HEK293 (cell line): ENCODE measurements around the gene DNAJB8.

Experiments
- CTCF ChIA-PET: fragments of 350-600 bp; formaldehyde crosslinking; extraction: SDS; loops from one replicate; lab custom pipeline; 2021; ENCODE audit warnings: antibody characterized with exemption; lab: Yijun Ruan, JAX
- POLR2A ChIA-PET: fragments of 300-600 bp; formaldehyde crosslinking; extraction: SDS; loops from one replicate; lab custom pipeline; 2020; ENCODE audit warnings: antibody characterized with exemption, inconsistent platforms; lab: Yijun Ruan, JAX
- H3K27ac ChIP-seq: fragments of 200-500 bp; sonication (Bioruptor generic); 2 replicates; pipeline ENCODE4 v1.5.1; 2014; ENCODE audit warnings: low read depth, low read length, control low read depth, inconsistent platforms; ENCODE audit errors: extremely low read depth
- H3K36me3 ChIP-seq, 2 experiments: fragments of 200-500 bp in 1 of 2; sonication (Bioruptor generic) in 1 of 2; 1 replicate in 1 of 2; 2 replicates in 1 of 2; pipeline ENCODE4 v1.5.1; 2014 to 2017; ENCODE audit warnings: inconsistent platforms in 2 of 2, low read length in 2 of 2; ENCODE audit not compliant: control insufficient read depth in 2 of 2, insufficient read depth in 1 of 2
- H3K4me1 ChIP-seq: fragments of 200-500 bp; sonication (Bioruptor generic); 2 replicates; pipeline ENCODE4 v1.5.1; 2014; ENCODE audit warnings: mild to moderate bottlenecking, low read length, inconsistent platforms; ENCODE audit not compliant: control insufficient read depth, insufficient read depth
- H3K4me3 ChIP-seq: 2 replicates; pipeline ENCODE4 v1.5.1; 2011; ENCODE audit warnings: low read depth, mild to moderate bottlenecking, control low read depth, low read length, moderate library complexity
- H3K9me3 ChIP-seq: fragments of 200-500 bp; sonication (Bioruptor generic); 2 replicates; pipeline ENCODE4 v1.5.1; 2014; ENCODE audit warnings: low read depth, low read length, inconsistent platforms; ENCODE audit not compliant: control insufficient read depth, insufficient read depth
- ELK4 ChIP-seq: IDR thresholded peaks from 2 replicates; pipeline ENCODE4 v1.6.1; 2011; ENCODE audit warnings: mild to moderate bottlenecking, low read depth, low read length, borderline replicate concordance
- GLIS2 ChIP-seq: fragments of 450-650 bp; formaldehyde crosslinking; IDR thresholded peaks from 2 replicates; pipeline ENCODE4 v1.5.1; 2016; ENCODE audit warnings: missing biosample characterization, missing genetic modification characterization
- KLF8 ChIP-seq: fragments of 450-650 bp; formaldehyde crosslinking; IDR thresholded peaks from 2 replicates; pipeline ENCODE4 v1.5.1; 2016; ENCODE audit warnings: missing biosample characterization, missing genetic modification characterization
- WT1 ChIP-seq: fragments of 450-650 bp; formaldehyde crosslinking; IDR thresholded peaks from 2 replicates; pipeline ENCODE4 v1.5.1; 2016; ENCODE audit warnings: missing biosample characterization, missing genetic modification characterization
- ZBTB17 ChIP-seq: fragments of 450-650 bp; formaldehyde crosslinking; IDR thresholded peaks from 2 replicates; pipeline ENCODE4 v1.5.1; 2016; ENCODE audit warnings: missing biosample characterization, missing genetic modification characterization
- ZBTB20 ChIP-seq: fragments of 450-650 bp; formaldehyde crosslinking; IDR thresholded peaks from 2 replicates; pipeline ENCODE4 v1.5.1; 2016; ENCODE audit warnings: missing biosample characterization, missing genetic modification characterization
- ZNF138 ChIP-seq: fragments of 450-650 bp; formaldehyde crosslinking; IDR thresholded peaks from 2 replicates; pipeline ENCODE4 v1.5.1; 2016; ENCODE audit warnings: missing biosample characterization, missing genetic modification characterization, borderline replicate concordance
- ZNF157 ChIP-seq: fragments of 450-650 bp; formaldehyde crosslinking; IDR thresholded peaks from 2 replicates; pipeline ENCODE4 v1.5.1; 2016; ENCODE audit warnings: missing biosample characterization, missing genetic modification characterization
- ZNF302 ChIP-seq: fragments of 450-650 bp; formaldehyde crosslinking; IDR thresholded peaks from 2 replicates; pipeline ENCODE4 v1.5.1; 2016; ENCODE audit warnings: missing biosample characterization, missing genetic modification characterization, low read depth
- ZNF335 ChIP-seq: fragments of 450-650 bp; formaldehyde crosslinking; conservative IDR thresholded peaks from 2 replicates; pipeline ENCODE4 v1.5.1; 2016; ENCODE audit warnings: missing biosample characterization, missing genetic modification characterization
- ZNF391 ChIP-seq: fragments of 450-650 bp; formaldehyde crosslinking; IDR thresholded peaks from 2 replicates; pipeline ENCODE4 v1.5.1; 2016; ENCODE audit warnings: low read depth, missing biosample characterization, missing genetic modification characterization, borderline replicate concordance
- ZNF394 ChIP-seq: fragments of 450-650 bp; formaldehyde crosslinking; IDR thresholded peaks from 2 replicates; pipeline ENCODE4 v1.5.1; 2016; ENCODE audit warnings: missing biosample characterization, missing genetic modification characterization, mild to moderate bottlenecking, moderate library complexity, borderline replicate concordance
- ZNF473 ChIP-seq: fragments of 450-650 bp; formaldehyde crosslinking; IDR thresholded peaks from 2 replicates; pipeline ENCODE4 v1.5.1; 2017; ENCODE audit warnings: missing biosample characterization, missing genetic modification characterization
- ZNF510 ChIP-seq: fragments of 450-650 bp; formaldehyde crosslinking; IDR thresholded peaks from 2 replicates; pipeline ENCODE4 v1.5.1; 2018; ENCODE audit warnings: mild to moderate bottlenecking, missing genetic modification characterization, missing biosample characterization; ENCODE audit not compliant: insufficient replicate concordance
- ZNF561 ChIP-seq: fragments of 450-650 bp; IDR thresholded peaks from 2 replicates; pipeline ENCODE4 v1.5.1; 2018; ENCODE audit warnings: missing biosample characterization, missing genetic modification characterization, borderline replicate concordance
- ZNF707 ChIP-seq: fragments of 450-650 bp; formaldehyde crosslinking; IDR thresholded peaks from 2 replicates; pipeline ENCODE4 v1.5.1; 2016; ENCODE audit warnings: missing biosample characterization, missing genetic modification characterization
- TF ChIP-seq, protein P1 (sequence below): fragments of 450-650 bp; formaldehyde crosslinking; IDR thresholded peaks from 2 replicates; pipeline ENCODE4 v1.5.1; 2017; ENCODE audit warnings: missing biosample characterization, missing genetic modification characterization

DNAJB8 gene

DNA sequence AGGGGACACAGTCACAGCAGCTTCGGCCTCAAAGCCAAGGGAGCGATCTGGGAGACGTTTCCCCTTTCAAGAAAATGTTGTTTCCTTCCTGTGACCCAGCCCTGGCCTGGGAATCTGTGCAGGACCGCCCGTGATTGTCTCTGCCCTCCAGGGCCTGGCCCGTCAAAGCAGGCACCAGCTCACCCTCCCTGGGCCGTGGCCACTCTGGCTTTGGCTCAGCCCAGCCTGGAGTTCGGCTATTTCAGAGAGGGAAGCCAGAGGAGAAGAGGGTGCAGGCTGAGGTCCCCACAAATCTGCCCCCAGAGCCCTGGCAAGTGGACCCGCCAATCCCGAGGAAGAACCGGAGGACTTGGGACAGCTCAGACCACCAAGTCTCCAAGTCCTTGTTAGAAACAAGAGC lies 13.6 kb upstream of the DNAJB8 start:
- no peaks in the 10 kb centered on the region for H3K9me3 ChIP-seq
- H3K4me3 ChIP-seq: no peak overlapping the region
- H3K4me1 ChIP-seq: no peaks in the 10 kb centered on the region
- TF ChIP-seq ELK4 (no peak), GLIS2 (tag by site-specific recombination) (no peak), ZNF394 (tag by site-specific recombination) (no peak), KLF8 (tag by site-specific recombination) (no peak), ZNF157 (tag by site-specific recombination) (no peak), ZNF473 (tag by site-specific recombination) (no peak), WT1 (tag by site-specific recombination) (no peak), ZNF510 (tag by site-specific recombination) (no peak), ZNF335 (no peak), ZNF138 (tag by site-specific recombination) (no peak), ZNF561 (tag by site-specific recombination) (no peak), ZNF707 (tag by site-specific recombination) (no peak), ZBTB20 (no peak)
- TF ChIP-seq, protein P1, sequence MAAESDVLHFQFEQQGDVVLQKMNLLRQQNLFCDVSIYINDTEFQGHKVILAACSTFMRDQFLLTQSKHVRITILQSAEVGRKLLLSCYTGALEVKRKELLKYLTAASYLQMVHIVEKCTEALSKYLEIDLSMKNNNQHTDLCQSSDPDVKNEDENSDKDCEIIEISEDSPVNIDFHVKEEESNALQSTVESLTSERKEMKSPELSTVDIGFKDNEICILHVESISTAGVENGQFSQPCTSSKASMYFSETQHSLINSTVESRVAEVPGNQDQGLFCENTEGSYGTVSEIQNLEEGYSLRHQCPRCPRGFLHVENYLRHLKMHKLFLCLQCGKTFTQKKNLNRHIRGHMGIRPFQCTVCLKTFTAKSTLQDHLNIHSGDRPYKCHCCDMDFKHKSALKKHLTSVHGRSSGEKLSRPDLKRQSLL: no peak
- ChIA-PET POLR2A (no interaction called here), CTCF (no interaction called here)
- H3K36me3 ChIP-seq: peaks cover 0 to 66% of the 10 kb centered on the region in 2 experiments; a peak in 1 of 3 replicates
- H3K27ac ChIP-seq: no peak overlapping the region

DNA sequence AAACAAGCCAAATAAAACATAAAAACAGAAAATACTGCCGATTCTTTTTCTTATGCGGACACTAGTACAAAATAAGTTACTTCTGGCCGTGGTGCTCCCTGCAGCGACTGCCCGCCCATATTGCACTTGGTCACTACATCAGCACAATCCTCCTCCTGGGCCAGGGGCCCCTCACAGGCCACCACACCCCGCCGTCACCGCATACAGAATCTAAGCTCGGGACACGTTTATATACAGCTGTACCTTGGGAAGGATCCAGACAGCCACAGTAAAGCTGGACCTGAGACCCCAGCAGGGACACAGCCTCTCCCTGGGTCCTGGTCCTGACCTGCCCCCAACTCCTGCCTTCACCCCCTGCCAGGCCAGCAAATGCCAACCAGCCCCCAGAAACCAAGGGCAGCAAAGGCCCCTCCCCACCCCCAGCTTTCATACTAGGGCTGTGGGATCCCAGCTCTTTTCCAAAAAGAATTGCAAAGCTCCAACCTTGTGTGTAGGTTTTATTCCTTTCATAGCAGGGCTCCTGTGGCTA lies 12.9 kb upstream of the DNAJB8 start:
- no peaks in the 10 kb centered on the region for H3K4me1 ChIP-seq
- ChIA-PET POLR2A (no interaction called here), CTCF (no interaction called here)
- H3K9me3 ChIP-seq: no peaks in the 10 kb centered on the region
- no peak overlapping the region for H3K27ac ChIP-seq
- no peak for TF ChIP-seq ZNF302
- TF ChIP-seq ZNF391 (tag by site-specific recombination): no peak
- no peak overlapping the region for H3K4me3 ChIP-seq
- peaks cover 0 to 59% of the 10 kb centered on the region in 2 experiments; a peak in 1 of 3 replicates for H3K36me3 ChIP-seq

DNA sequence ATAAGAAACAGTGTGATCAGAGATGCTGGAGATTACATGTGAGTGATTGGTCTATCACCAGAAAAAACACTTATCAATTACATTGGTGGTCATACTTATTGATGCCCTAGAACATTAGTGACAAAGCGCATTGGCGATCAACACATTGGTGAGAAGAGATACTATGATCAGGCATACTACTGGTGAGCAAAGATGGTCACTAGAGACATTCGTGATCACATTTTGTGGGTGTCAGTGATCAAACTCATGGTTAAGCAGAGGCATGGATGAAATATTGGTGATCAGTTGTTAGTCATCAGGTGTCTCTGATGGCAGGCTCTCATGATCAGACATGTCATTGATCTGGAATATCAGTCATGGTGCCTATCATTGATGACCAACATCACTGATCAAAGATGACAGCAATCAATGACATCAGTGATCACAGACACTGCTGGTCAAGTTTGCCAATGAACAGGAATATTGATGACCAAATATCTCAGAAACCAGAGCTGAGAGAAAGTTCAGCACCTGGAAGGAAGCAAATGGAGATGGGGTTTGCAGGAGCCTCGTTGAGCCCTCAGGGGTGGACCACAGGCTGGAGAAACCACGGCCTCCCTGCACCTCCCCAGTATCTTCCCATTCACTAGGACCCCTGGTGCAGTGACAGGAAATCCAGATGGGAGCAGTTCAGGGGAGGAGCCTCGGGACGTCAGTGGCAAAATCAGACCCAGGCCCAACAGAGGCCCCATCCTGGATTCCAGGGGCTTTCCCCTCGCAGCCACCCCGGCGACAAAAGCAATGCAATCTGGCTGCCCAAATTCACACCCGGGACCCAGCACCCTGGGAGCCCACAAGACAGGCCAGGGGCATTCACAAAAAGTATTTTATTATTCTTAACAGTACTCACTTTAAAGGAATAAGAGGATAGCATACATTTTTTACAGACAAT lies 12.2 kb upstream of the DNAJB8 start:
- TF ChIP-seq ZBTB17: peak; percentile 46
- no peak for TF ChIP-seq ZNF335
- ChIA-PET POLR2A (no interaction called here), CTCF (no interaction called here)
- no peak overlapping the region for H3K4me3 ChIP-seq
- H3K4me1 ChIP-seq: no peaks in the 10 kb centered on the region
- no peak overlapping the region for H3K27ac ChIP-seq
- no peaks in the 10 kb centered on the region for H3K9me3 ChIP-seq
- peaks cover 0 to 54% of the 10 kb centered on the region in 2 experiments; a peak in 1 of 3 replicates for H3K36me3 ChIP-seq
